ENCODE measurements around the gene IPO13. TPM values are rescaled to one million over a fixed set of nuclear protein-coding genes. Genes with fewer than 3 reads are reported as not detected.

The IPO13 gene
- total and polyA plus RNA-seq, 2 donors from 2014 or later, result 33.8 to 56.1 TPM

DNA sequence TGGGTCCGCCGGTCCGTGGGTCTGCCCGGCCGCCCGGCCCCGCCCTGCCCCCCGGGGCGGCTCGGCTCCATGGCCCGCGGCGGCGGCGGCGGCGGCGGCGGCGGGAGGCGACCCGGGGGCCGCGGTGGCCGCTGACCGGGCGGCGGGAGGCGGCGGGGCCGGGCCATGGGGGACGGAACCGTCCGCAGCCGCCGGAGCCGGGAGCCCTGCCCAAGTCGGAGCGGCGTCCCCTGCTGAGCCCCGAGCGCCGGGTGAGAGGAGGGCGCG lies 32.4 kb downstream of the IPO13 start:
- no peak for TF ChIP-seq CTCF (IDR thresholded peaks at IDR 0.05; ENCODE audit: borderline replicate concordance, extremely low read depth, insufficient read depth)
- Histone ChIP-seq H3K27me3 (ENCODE audit: control insufficient read depth, insufficient read depth, low read length) (no peaks in the 10 kb centered on the region), H3K4me1 (ENCODE audit: control insufficient read depth in 2 of 3, insufficient read depth in 2 of 3, low read depth in 1 of 3, low read length in 3 of 3) (peaks cover 0 to 33% (median 7%) of the 10 kb centered on the region in 3 donors), H3K36me3 (ENCODE audit: control insufficient read depth in 2 of 3, insufficient read depth in 3 of 3, low read length in 3 of 3) (peaks cover 4 to 26% (median 5%) of the 10 kb centered on the region in 3 donors), H3K9me3 (ENCODE audit: control insufficient read depth in 2 of 3, insufficient read depth in 1 of 3, low read length in 3 of 3) (no peaks in the 10 kb centered on the region), H3K4me3 (ENCODE audit: low read length in 3 of 3) (peak overlapping the region in 1 of 3 donors; percentile 49), H3K9ac (ENCODE audit: low read length in 3 of 3) (no peak overlapping the region), H3K27ac (ENCODE audit: low read depth in 2 of 2, low read length in 2 of 2) (no peak overlapping the region)
- FAIRE-seq (no peak), DNase-seq (no peak)
- intact Hi-C loops (cut with DNase I), result no loop called here

DNA sequence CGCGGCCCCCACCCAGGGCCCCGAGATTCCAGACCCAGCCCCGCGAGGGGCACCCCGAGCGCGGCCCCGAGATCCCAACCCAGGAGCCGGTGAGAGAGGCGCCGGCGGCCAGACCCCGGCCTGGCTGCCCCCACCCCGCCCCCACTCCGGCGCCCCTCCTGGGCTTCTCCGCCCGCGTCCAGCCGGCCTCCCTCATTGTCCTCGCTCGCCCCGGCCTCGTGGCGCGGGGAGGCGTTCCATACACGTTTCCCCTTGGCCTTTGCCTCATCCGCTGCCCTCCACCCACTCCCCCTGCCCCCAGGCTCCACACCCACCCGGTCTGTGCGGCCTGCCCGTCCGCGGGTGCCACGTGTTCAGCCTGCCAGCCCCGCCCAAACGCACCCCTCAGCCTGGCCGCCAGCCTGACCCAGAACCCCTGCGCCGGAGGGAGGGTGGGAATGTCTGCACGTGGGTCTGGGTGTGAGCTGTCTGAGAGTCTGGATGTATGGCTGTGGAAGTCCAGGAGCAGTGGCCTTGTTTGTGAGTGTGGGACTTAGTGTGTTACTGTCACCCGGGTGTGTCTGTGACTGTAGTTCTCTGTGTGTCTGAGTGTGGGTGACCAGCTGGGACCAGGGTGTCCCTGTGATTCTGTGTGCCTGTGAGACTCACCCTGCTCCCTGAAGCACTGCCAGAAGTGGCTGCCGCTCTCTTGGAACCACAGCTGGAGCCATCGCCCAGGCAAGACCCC lies 32.9 kb downstream of the IPO13 start:
- intact Hi-C loops (cut with DNase I), result no loop called here
- peaks cover 0 to 30% (median 7%) of the 10 kb centered on the region in 3 donors for H3K4me1 ChIP-seq (ENCODE audit: control insufficient read depth in 2 of 3, insufficient read depth in 2 of 3, low read depth in 1 of 3, low read length in 3 of 3)
- H3K27me3 ChIP-seq (ENCODE audit: control insufficient read depth, insufficient read depth, low read length), result no peaks in the 10 kb centered on the region
- peak overlapping the region in 2 of 3 donors; percentile 3 to 46 for H3K9ac ChIP-seq (ENCODE audit: low read length in 3 of 3)
- no peak for TF ChIP-seq CTCF (IDR thresholded peaks at IDR 0.05; ENCODE audit: borderline replicate concordance, extremely low read depth, insufficient read depth)
- no peaks in the 10 kb centered on the region for H3K9me3 ChIP-seq (ENCODE audit: control insufficient read depth in 2 of 3, insufficient read depth in 1 of 3, low read length in 3 of 3)
- FAIRE-seq (no peak), DNase-seq (peak in 4 of 5 donors; percentile 34 to 84 (median 47))
- peaks cover 4 to 26% (median 5%) of the 10 kb centered on the region in 3 donors for H3K36me3 ChIP-seq (ENCODE audit: control insufficient read depth in 2 of 3, insufficient read depth in 3 of 3, low read length in 3 of 3)
- no peak overlapping the region for H3K27ac ChIP-seq (ENCODE audit: low read depth in 2 of 2, low read length in 2 of 2)
- peak overlapping the region; percentile 28 to 49 (median 40) for H3K4me3 ChIP-seq (ENCODE audit: low read length in 3 of 3)

GRCh38 chr1:43980255-43981134 lies 33.7 kb downstream of the IPO13 start:
- peak overlapping the region in 1 of 3 donors; percentile 46 for H3K9ac ChIP-seq (ENCODE audit: low read length in 3 of 3)
- FAIRE-seq (no peak), DNase-seq (peak in 1 of 5 donors; percentile 72)
- intact Hi-C loops (cut with DNase I), result no loop called here
- peak overlapping the region; percentile 28 to 49 (median 40) for H3K4me3 ChIP-seq (ENCODE audit: low read length in 3 of 3)
- H3K27ac ChIP-seq (ENCODE audit: low read depth in 2 of 2, low read length in 2 of 2), result no peak overlapping the region
- H3K36me3 ChIP-seq (ENCODE audit: control insufficient read depth in 2 of 3, insufficient read depth in 3 of 3, low read length in 3 of 3), result peaks cover 4 to 26% (median 5%) of the 10 kb centered on the region in 3 donors
- no peaks in the 10 kb centered on the region for H3K27me3 ChIP-seq (ENCODE audit: control insufficient read depth, insufficient read depth, low read length)
- peaks cover 0 to 30% (median 7%) of the 10 kb centered on the region in 3 donors for H3K4me1 ChIP-seq (ENCODE audit: control insufficient read depth in 2 of 3, insufficient read depth in 2 of 3, low read depth in 1 of 3, low read length in 3 of 3)
- H3K9me3 ChIP-seq (ENCODE audit: control insufficient read depth in 2 of 3, insufficient read depth in 1 of 3, low read length in 3 of 3), result no peaks in the 10 kb centered on the region
- no peak for TF ChIP-seq CTCF (IDR thresholded peaks at IDR 0.05; ENCODE audit: borderline replicate concordance, extremely low read depth, insufficient read depth)

All from kidney (tissue), 14 donors.